Measurements from ENCODE around the gene MAPKAP1. TPM values are rescaled to one million over a fixed set of nuclear protein-coding genes. Genes with fewer than 3 reads are reported as not detected.

MAPKAP1 gene
- total RNA-seq, 2 donors from 2014 or later = 56.5 to 63.8 TPM

DNA sequence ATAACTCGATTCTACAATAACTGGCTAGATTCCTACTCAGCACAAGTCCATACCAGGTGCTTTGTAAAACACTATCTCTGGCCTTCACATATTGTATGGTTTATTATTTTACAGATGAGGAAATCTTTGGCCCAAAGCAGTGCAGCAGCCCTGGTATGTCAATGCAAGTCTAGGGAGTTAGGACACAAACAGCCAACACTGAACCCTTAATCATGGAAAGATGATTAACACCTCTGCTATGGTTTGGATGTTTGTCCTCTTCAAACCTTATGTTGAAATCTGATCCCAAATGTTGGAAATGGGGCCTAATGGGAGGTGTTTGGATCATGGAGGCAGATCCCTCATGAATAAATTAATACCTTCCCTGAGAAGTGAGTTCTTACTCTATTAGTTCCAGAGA is 76.6 kb downstream of the MAPKAP1 start:
- no peak for ATAC-seq
- intact Hi-C loops (cut with DNase I, micrococcal nuclease) = loop anchor here in 1 of 2 donors (5.0 to 10.0 kb wide), 2 partner anchors 73 to 226 kb away; no protein-coding TSS in a partner anchor

DNA sequence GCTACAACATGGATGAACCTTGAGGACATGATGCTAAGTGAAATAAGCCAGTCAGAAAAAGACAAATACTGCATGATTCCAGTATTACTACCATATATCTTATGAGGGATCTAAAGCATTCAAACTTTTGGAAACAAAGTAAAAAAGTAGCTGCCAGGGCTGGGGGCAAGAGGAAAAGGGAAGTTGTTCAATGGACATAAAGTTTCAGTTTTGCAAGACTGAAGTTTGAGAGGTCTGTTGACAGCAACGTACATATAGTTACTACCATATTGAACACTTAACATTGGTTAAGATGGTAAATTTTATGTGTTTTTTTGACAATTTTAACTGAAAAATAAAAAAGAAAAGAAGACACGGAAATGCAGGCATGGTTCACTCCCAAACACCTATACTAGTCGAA is 77.6 kb downstream of the MAPKAP1 start:
- intact Hi-C loops (cut with DNase I, micrococcal nuclease) = no loop called here
- DNase-seq (no peak), ATAC-seq (no peak)

More for the DNA sequence above, 76.6 kb downstream of the MAPKAP1 start:
- DNase-seq = no peak

DNA sequence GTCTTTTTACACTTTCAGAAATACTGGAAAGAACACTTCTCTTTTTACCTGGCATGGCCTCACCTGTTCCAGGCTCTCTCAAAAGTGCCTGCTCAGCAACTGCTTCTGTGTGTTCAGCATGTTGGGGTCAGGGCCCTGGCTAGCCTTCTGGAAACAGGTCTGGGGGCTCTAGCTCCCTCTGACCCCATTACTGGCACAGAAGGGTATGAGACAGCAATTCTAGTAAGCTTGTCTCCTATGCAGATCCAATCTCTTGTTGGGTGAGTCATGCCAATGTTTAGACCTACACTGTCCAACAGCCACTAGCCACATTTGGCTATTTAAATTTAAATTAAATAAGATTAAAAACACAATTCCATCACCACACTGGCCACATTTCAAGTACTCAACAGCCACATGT is 80.8 kb downstream of the MAPKAP1 start:
- intact Hi-C loops (cut with DNase I, micrococcal nuclease) = no loop called here
- peak; percentile 16 for ATAC-seq
- no peak for DNase-seq

DNA sequence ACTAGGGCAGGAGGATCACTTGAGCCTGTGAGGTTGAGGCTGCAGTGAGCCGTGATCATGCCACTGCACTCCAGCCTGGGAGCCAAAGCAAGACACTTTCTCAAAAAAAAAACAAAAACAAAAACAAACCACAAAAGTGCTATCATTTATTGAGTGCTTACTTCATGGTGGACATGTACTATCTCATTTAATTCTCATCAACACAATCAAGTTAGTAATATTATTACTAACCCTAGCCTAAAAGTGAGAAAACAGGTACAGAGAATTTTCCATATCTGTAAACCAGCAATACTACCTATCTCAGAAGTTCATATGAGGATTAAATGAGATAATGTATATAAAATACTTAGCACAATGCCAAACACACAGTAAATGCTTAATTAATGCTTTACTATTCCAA is 85.8 kb downstream of the MAPKAP1 start:
- ATAC-seq (no peak), DNase-seq (no peak)
- intact Hi-C loops (cut with DNase I, micrococcal nuclease) = no loop called here

DNA sequence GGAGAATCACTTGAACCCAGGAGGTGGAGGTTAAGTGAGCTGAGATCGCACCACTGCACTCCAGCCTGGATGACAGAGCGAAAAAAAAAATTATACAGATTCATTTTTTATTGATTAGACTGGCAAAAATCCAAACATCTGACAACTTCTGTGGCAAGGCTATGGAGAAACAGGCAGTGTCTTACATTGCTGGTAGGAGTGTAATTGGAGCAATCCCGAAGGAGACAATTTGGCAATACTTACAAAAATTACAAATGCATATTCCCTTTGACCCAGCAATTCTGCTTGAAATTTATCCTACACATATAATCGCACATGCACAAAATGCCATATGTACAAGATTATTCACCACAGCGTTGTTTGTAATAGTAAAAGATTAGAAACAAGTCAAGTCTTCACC is 86.8 kb downstream of the MAPKAP1 start:
- intact Hi-C loops (cut with DNase I, micrococcal nuclease) = no loop called here
- DNase-seq = no peak
- no peak for ATAC-seq

DNA sequence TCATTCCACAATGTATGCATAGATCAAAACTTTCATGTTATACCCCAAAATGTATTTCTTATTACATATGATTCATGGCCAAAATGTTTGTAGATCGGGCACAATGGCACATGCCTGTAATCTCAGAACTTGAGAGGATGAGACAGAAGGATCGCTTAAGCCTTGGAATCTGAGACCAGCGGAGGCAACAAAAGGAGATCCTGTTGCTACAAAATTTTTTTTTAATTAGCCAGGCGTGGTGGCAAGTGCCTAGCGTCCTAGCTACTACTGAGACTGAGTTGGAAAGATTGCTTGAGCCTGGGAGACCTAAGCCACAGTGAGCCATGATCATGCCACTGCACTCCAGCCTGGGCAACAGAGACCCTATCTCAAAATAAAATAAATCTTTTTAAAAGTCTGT is 89.9 kb downstream of the MAPKAP1 start:
- DNase-seq (no peak), ATAC-seq (no peak)
- intact Hi-C loops (cut with DNase I, micrococcal nuclease) = no loop called here

DNA sequence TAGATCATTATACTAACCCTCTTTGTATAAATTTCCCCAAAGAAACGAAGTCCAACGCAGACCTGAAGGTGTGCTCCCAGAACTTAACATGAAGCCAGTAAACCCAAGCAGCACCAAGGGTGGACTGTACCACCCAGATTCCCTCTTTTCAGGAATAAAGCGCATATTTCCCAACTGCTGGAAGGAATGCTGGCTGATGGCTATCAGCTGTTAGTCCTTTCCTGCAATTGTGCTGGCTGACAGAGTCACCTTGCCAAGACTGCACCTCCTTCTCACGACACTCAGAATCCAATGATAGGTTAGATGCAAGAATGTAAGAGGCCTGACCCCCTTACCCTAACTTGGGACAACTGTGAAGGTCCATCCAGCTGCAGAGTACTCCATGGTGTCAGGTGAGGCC is 93.9 kb downstream of the MAPKAP1 start:
- no peak for ATAC-seq
- no peak for DNase-seq
- intact Hi-C loops (cut with DNase I, micrococcal nuclease) = no loop called here

DNA sequence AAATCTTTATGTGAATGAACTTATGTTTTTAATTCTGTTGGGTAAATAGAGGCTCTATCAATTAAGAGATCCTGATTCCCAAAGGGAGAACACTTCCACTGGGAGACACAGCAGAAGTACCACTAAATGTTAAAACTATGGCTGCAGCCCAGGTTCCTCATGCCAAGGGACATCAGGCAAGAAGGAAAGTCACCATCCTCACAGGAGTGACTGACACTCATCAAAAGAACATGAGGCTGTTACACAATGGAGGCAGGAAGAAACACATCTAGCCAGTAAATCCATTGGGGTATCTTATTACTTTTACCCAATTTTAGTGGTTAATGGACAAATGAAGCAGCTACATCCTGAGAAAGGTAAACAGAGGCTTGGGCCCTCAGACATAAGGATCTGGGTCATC is 94.4 kb downstream of the MAPKAP1 start:
- intact Hi-C loops (cut with DNase I, micrococcal nuclease) = no loop called here
- DNase-seq (no peak), ATAC-seq (no peak)

DNA sequence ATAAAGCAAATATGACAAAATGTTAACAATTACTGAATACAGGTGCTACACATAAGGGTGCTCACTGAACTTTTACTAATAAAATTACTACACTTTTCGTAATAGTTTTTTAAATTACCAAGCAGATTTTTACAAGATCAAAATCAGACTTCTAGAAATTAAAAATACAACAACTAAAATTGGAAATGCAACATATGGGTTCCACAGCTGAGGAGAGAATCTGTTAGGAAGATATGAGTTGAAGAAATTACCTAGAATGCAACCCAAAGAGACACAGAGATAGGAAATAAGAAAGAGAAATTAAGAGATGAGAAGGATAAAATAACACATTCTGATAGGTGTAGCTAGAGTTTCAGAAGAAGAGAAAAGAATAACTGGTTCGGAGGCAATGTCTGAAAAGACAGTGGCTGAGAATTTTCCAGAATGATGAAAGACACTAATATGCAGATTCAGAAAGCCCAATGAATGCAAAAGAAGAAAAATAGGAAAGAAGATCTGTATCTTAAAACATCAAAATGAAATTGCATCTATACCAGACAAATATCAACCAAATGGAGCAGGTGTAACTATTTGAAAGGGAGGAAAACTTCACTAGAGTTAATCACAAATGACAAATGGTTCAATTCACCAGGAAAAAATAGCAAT is 95.8 kb downstream of the MAPKAP1 start:
- no peak for ATAC-seq

DNA sequence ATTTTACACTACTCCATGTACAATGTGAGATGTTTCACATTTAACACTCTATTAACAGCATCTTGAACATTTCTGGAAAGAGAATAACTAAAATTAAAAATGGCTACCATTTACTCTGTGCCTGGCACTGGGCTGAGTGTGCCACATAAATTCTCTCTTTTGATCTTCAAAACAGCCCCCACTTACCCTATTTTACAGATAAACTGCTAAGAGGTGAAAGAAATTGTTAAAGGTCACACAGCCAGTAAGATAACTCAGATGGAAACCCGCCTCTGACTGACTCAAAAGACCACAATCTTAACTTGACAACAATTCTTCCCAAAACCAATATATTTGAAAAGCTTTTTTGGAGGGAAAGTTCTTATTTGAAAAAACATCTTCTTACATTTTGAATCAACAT is 97.3 kb downstream of the MAPKAP1 start:
- no peak for ATAC-seq
- intact Hi-C loops (cut with DNase I, micrococcal nuclease) = no loop called here

More for the DNA sequence above, 95.8 kb downstream of the MAPKAP1 start:
- intact Hi-C loops (cut with DNase I, micrococcal nuclease) = no loop called here
- DNase-seq = no peak

DNA sequence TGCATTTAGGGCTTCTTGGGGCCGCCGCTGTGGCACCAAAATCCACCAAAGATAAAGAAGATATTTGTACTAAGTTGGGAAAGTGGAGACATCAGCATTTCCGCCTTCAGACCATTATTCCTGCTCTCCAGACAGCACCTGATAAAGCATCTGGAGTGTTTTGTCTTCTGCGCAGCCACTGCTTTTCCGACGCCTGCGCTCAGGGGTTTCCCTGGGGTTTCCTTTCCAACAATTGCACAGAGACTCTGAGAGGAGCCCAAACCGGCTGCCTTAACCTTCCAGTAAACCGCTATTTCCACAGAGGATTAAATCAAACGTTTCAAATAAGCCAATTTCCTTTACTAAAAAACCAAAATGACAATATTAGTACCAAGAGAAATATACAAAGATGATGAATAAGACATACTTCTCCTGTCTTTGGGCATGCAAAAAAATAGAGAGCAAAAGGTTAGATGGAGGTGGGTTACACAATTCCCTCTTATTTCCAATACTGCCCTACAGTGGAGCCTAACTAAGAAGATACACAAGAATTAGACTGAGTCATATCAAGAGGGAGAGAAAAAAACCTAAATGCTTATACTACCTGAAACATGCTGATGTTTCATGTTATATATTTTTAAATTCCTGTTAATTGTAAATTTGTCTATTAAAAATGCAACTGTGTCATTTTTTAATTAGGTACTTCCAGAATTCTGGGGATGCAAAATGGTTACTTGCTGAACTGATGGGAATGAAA is 98.4 kb downstream of the MAPKAP1 start:
- ATAC-seq = no peak
- intact Hi-C loops (cut with DNase I, micrococcal nuclease) = no loop called here
- DNase-seq = no peak

More for the DNA sequence above, 97.3 kb downstream of the MAPKAP1 start:
- no peak for DNase-seq

DNA sequence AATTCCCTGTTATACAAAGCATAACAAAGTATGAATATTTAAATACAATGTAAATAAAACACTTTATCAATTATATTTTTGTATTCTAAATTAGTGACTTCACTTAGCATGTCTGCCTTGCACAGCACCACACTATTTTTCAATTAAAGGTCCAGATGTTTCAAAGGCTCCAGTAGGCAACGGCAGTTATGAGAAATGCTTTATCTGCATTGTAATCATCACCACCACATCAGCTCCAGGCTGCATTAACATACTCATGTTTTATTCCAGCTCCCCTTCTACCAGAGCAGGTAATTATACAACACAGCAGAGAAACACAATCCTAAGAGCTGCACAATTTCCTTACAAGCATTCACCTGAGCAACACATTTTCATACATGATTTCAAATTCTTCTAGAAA is 102.8 kb downstream of the MAPKAP1 start:
- intact Hi-C loops (cut with DNase I, micrococcal nuclease) = no loop called here
- no peak for ATAC-seq
- no peak for DNase-seq

DNA sequence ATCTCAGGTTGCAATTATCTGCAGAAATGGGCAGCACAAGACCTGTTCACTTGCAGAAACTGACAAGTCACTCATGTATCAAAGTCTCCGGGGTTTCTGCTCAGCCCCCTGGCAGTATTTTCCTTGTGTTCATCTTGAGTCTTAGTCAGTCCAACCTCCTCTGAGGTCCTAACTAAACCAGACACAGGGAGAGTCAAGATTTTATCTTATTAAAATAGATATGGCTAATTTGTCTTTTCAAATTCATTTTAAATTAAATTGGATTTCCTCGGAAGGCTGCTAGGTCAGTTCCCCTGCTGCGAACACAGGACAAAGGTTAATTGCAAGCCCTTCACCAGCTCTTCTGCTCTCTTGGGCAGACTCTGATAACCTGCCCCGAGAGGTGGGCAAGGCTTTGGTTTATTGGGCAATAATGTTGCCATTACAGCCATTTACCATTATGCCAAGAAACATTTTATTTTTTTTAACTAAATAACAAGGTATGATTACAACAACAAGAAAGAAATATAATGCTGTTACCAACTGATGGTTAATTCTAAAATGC is 103.5 kb downstream of the MAPKAP1 start:
- intact Hi-C loops (cut with DNase I, micrococcal nuclease) = no loop called here
- no peak for DNase-seq
- peak; percentile 53 for ATAC-seq

DNA sequence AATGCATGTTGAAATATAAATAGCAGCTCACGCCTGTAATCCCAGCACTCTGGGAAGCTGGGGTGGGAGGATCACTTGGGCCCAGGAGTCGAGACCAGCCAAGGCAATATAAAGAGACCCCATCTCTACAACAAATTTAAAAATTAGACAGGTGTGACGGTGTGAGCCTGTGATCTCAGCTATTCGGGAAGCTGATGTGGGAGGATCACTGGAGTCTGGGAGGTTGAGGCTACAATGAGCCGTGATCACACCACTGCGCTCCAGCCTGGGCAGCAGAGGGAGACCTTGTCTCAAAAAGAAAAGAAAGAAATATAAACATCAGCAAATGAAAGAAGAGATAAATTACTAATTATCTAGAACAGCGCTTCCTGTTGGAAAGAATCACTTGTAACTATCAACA is 105.0 kb downstream of the MAPKAP1 start:
- ATAC-seq (no peak), DNase-seq (no peak)
- intact Hi-C loops (cut with DNase I, micrococcal nuclease) = no loop called here

DNA sequence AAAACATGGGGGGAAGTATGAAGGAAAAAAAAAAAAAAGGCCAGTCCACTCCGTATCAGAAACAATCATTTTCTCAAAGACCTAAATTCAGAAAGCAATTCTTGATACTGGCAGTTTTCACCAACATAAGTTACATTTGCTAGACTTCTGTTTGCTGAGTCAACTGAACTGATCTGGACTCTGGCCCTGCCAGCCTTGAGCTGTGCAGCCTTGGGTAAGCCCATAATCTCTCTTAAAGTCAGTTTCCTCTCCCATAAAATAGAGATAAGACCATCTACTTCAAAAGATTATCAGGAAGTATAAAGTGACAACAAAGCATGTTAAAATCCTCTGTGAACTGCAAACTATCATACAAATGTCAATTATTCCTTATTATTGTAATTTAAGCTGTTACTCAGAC is 106.8 kb downstream of the MAPKAP1 start:
- intact Hi-C loops (cut with DNase I, micrococcal nuclease) = no loop called here
- ATAC-seq (peak; percentile 95), DNase-seq (peak; percentile 53 to 68)

DNA sequence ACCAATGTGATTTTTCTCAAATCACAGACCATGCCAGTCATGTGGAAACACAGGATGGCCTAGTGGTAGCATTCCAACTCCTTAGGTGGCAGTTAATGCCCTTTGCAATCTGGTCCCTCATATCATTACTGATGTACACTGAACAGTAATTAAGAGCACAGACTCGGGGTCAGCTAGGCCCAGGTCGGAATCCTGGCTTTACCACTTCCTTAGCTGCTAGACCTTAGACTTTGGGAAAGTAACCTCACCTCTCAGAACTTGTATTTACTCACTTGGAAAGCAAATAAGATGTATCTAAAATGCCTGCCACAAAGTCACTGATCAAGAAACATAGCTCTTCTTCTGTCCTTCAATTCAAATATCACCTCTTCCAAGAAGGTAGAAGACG is 112.8 kb downstream of the MAPKAP1 start:
- intact Hi-C loops (cut with DNase I, micrococcal nuclease) = no loop called here
- peak; percentile 85 for ATAC-seq
- DNase-seq = no peak

DNA sequence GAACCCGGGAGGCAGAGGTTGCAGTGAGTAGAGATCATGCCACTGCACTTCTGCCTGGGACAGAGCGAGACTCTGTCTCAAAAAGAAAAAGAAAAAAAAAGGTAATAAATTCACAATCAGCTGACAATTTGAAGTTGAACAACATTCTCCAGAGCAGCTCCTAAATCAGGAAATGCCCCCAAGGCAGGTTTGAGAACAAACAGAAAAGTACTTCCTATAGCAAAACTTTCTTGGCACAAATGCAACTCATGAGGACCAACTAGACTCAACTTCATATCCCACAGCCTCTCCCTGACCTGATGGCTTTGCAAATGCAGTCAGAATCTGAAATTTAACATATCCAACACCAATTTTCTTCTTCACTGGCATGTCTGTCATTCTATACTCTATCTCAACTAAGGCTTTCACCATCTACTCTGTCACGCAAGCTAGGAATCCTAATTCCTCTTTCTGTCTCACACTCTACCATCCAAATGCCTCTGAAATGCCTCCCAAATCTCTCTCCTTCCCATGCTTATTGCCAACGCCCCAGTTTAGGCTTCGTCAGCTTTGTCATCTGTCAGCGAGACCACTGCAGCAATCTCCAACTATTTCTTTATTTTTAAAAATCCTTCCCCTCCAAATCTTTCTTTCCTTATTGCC is 113.3 kb downstream of the MAPKAP1 start:
- DNase-seq (no peak), ATAC-seq (peak; percentile 43)
- intact Hi-C loops (cut with DNase I, micrococcal nuclease) = no loop called here

DNA sequence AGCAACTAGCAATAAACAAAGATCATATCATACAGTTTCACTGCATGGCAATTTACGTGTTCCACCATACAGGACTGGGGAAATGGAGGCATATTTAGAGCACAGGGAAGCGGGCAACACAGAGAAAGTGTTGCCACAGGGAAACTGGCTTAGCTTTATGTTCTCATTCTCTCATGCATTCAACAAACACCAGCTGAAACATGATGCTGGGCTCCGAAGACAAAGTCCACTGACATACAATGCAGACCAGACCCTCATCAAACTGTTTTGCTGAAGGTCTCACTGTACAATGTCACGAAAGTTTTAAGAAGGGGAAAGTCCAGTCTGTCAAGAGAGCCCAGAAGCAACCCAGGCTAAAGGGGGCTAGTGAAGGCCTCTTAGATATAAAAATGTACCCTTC is 115.1 kb downstream of the MAPKAP1 start:
- intact Hi-C loops (cut with DNase I, micrococcal nuclease) = no loop called here
- ATAC-seq (no peak), DNase-seq (no peak)

DNA sequence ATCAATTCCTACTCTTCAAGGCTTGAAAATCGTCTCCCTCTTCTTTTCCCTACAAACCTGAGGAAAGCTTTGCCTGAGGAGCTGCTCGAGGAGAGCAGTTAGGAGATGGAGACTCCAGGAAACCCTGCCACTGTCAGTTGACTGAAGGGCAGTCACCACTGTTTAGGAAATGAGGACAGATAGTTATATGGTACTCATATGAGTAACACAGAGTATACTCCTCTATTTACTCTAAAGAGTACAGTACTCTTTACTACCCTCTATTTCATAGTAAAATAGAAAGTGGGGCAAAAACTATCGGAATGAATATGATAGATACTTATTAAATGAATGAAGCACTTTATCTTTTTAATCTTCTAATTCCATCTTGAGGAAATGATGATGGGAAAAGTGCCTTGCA is 115.8 kb downstream of the MAPKAP1 start:
- no peak for DNase-seq
- no peak for ATAC-seq
- intact Hi-C loops (cut with DNase I, micrococcal nuclease) = no loop called here

DNA sequence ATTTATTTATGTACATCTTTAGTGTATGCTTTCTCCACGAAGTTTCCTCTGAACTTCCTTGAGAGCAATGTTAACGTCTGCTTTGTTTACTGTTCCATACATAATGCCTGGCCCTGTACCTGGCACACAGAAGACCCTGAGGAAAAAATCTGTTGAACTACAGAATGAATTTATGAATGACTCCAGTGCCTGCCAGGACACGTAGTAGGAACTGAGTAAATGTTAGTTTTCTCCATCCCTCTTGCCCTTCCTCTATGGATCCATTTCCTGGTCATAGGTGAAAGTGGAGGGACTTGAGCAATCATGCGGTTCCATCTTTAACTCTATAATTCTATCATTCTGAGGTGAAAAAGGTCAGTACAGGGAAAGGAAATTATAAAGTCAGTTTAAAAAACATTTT is 117.7 kb downstream of the MAPKAP1 start:
- intact Hi-C loops (cut with DNase I, micrococcal nuclease) = no loop called here
- ATAC-seq (peak; percentile 27), DNase-seq (no peak)
